NB4 (cell line): ENCODE data around the gene ST3GAL4.

ENCODE experiments used
- DNase-seq: peaks from one replicate; pipeline ENCODE4 v3.0.0; 2010; ENCODE audit warnings: low read depth
- H3K4me3 ChIP-seq: one replicate; pipeline ENCODE4 v1.5.1; 2011; ENCODE audit warnings: mild to moderate bottlenecking, low read depth, low read length, moderate library complexity
- CTCF ChIP-seq: IDR thresholded peaks from one replicate; pipeline ENCODE4 v1.5.1; 2012; ENCODE audit warnings: low read depth, low read length
- MAX ChIP-seq: IDR thresholded peaks from 2 replicates; pipeline ENCODE4 v1.6.1; 2011; ENCODE audit warnings: low read depth, low read length
- MYC ChIP-seq: IDR thresholded peaks from 2 replicates; pipeline ENCODE4 v1.6.1; 2011; ENCODE audit warnings: low read depth, low read length
- POLR2A ChIP-seq: IDR thresholded peaks from 2 replicates; pipeline ENCODE4 v1.6.1; 2011; ENCODE audit warnings: mild to moderate bottlenecking; ENCODE audit not compliant: insufficient read length; ENCODE audit errors: extremely low read depth

ST3GAL4 gene

DNA sequence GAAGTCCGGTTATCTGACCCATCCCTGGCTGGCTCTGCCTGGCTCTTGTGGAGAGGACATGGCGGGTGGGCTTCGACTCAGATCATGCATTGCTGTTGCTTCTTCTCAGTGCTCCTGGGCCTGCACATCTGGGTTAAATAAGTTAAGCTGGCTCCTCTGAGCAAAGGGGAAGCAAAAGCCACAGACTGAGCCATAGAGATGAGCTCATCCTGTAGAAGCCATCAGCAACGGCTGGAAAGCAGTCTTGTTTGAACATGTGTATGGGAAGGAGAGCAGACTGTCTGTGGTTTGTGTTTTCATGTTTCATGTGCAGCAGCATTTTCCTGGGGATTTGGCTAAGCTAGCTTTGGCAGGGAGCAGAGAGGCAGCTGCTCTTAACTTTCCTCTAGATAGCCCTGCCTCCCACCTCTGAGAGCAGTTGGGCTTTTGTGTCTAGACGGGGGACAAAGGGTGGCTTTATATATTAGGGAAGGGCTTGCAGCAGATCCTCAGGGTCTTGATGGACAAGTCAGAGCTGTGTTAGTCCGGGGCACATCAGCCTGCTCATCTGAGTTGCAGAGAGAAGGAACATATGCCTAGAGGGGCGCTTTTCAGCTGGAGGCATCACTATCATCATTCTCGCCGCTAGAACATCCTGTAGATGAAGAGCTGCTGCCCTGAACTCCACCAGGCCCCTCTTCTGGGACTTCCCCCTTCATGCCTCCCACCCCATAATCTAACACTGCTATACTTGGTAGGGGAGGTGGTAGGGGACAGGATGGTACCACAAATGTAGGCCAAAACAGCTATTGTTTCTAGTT is 36.7 kb upstream of the ST3GAL4 start:
- TF ChIP-seq CTCF (no peak), MAX (peak; percentile 86), POLR2A (peak; percentile 41), MYC (peak; percentile 81; the same call in 1 of the 2 replicates)
- peak; percentile 98 for DNase-seq
- peak overlapping the region; percentile 46 for H3K4me3 ChIP-seq

- peak overlapping the region; percentile 7 for H3K4me3 ChIP-seq
- TF ChIP-seq POLR2A, result no peak
- no peak for TF ChIP-seq MYC
- TF ChIP-seq MAX, result no peak
- TF ChIP-seq CTCF, result no peak
- DNase-seq, result no peak
Measured at GRCh38 chr11:126319374-126319740, 36.1 kb upstream of the ST3GAL4 start.

- DNase-seq, result no peak
- TF ChIP-seq MYC (no peak), MAX (no peak), CTCF (no peak), POLR2A (no peak)
- no peak overlapping the region for H3K4me3 ChIP-seq
Measured at GRCh38 chr11:126322996-126323395, 32.5 kb upstream of the ST3GAL4 start.

GRCh38 chr11:126327281-126328000 is 28.0 kb upstream of the ST3GAL4 start:
- no peak overlapping the region for H3K4me3 ChIP-seq
- DNase-seq, result no peak
- TF ChIP-seq CTCF (no peak), MAX (no peak), POLR2A (no peak), MYC (no peak)

GRCh38 chr11:126328001-126328390 is 27.5 kb upstream of the ST3GAL4 start:
- TF ChIP-seq MYC (no peak), CTCF (no peak), POLR2A (no peak), MAX (no peak)
- no peak overlapping the region for H3K4me3 ChIP-seq
- no peak for DNase-seq
